Stimulated activated CD4-positive, alpha-beta T cell treated with anti-CD3 and anti-CD28 coated beads, Interleukin-4, amount 100 ng/mL, for 24 hours (primary cell): Measurements from ENCODE around the gene OR2D3.
"Not testable (repeated sequence)": the region's sequence is repeated elsewhere in the genome, so short reads cannot be mapped to it uniquely, and the experiment has no call there.

ENCODE experiments used
- DNase-seq: peaks from one replicate; pipeline ENCODE4 v3.0.0-alpha.2; 2020

The OR2D3 gene

DNA sequence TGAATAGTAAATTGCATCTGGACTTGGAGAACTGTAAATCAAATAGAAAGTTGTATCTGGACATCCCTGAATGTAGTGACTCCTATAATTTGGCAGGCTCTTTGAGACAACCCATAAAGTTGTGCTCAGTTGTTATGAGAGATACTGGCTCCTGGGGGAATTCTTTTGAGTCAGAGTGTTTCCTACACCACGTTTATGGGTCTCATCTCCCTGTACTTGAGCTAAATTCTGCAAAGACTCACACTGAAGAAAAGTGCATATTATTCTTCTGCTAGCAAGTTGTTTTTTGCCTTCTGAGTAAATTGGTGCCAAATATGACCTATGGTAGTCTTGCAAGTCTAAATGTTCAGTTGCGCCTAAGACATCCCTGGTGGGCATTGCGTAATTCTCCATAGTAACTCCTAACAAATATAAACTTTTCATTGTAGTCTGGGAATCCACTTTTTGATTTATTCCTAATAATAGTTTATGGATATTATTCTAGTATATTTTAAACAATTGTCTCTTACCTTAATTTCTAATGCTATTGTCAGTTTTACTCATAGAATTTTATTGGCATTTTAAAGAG, 10.4 kb downstream of the OR2D3 start:
- DNase-seq: no peak

DNA sequence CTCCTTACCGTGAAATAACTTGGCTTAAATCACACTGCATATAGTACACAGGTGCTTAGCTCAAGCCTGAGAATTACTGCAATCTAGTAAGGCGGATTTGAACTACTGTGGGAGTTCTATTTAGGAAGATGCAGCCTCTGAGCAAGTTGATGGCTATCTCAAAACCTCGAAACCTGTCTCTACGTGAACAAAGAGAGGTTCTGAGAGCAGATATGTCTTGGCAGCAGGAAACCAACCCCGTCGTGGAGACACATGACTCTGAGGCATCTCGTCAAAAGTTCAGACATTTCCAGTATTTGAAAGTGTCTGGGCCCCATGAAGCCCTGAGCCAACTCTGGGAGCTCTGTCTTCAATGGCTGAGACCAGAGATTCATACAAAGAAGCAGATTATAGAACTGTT, 11.3 kb downstream of the OR2D3 start:
- DNase-seq: no peak

- no peak for DNase-seq
Observed at GRCh38 chr11:6941970-6942369, 21.2 kb downstream of the OR2D3 start.

DNA sequence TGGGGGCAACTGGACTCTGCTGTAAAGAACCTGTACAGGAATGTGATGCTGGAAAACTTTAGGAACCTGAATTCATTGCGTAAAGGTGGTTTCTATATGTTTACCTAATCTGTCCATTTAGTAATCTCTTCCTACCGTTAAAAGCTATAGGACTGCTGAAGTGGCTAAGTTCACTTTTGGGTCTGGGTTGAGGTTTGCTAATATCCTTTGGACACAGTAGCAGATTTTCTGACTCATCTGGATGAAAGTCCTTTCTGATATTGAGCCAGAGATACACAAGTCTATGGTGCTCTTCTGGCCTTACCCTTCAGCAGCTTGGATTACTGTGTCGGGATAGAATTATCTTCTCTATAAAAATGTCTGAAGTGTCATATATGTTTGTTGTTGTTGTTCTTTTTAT, 22.3 kb downstream of the OR2D3 start:
- DNase-seq: no peak

DNA sequence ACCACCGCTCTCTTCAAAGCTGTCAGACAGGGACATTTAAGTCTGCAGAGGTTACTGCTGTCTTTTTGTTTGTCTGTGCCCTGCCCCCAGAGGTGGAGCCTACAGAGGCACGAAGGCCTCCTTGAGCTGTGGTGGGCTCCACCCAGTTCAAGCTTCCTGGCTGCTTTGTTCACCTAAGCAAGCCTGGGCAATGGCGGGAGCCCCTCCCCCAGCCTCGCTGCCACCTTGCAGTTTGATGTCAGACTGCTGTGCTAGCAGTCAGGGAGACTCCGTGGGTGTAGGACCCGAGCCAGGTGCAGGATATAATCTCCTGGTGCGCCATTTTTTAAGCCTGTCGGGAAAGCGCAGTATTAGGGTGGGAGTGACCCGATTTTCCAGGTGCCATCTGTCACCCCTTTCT, 33.4 kb downstream of the OR2D3 start:
- DNase-seq: not testable (repeated sequence)

GRCh38 chr11:6962141-6962540, 41.3 kb downstream of the OR2D3 start:
- DNase-seq: no peak

GRCh38 chr11:6962673-6963072, 41.9 kb downstream of the OR2D3 start:
- no peak for DNase-seq

DNA sequence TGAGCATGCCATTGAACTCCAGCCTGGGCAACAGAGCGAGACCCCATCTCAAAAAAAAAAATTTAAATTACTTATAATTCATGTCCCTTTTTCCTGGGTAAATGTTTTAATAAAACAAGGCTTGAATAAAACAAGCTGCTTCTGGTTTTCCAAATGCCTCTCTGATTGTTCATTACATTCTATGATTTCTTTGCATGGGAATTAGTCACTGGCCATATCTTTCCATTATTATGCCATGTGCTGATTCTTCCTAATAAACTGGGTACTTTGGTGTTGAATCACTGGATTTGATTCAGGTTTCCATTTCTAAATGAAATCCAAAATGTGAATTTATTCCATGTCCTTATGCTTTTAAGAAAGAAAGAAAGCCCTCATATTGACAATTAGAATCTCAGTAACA, 48.0 kb downstream of the OR2D3 start:
- DNase-seq: no peak

DNA sequence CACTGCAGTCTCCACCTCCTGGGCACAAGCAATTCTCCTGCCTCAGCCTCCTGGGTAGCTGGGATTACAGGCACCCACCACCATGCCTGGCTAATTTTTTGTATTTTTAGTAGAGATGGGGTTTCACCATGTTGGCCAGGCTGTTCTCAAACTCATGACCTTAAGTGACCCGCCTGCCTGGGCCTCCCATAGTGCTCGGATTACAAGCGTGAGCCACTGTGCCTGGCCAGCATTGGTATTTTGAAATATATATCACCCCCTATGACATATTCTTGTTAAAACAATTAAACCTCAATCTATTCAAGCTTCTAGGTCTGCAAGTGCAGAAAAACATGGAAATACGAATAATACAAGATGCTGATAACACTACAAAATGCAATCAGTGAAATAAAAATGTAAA, 49.1 kb downstream of the OR2D3 start:
- DNase-seq: not testable (repeated sequence)
